A673 (cell line): ENCODE results near the gene LAS1L.

Source experiments
- CTCF ChIP-seq: fragments of 300-800, 200-600 bp; sonication (generic); conservative IDR thresholded peaks from 2 replicates; pipeline ENCODE4 v1.5.1; 2017; ENCODE audit warnings: low read depth, mild to moderate bottlenecking, antibody characterized with exemption, low read length, moderate library complexity, mixed read lengths
- EZH2 ChIP-seq: fragments of 200-600 bp; sonication (generic); IDR thresholded peaks from 2 replicates; pipeline ENCODE4 v1.6.1; 2017; ENCODE audit warnings: borderline replicate concordance, low read depth, mild to moderate bottlenecking, mixed read lengths, antibody characterized with exemption, low read length; ENCODE audit not compliant: poor library complexity, severe bottlenecking

- TF ChIP-seq EZH2 (no peak), CTCF (no peak)
These were observed 16.5 kb upstream of the LAS1L start for GRCh38 chrX:65551086-65551485.
